Thyroid gland (tissue), 4 donors: ENCODE measurements around the gene SHD.
"Not testable (repeated sequence)": the region's sequence is repeated elsewhere in the genome, so short reads cannot be mapped to it uniquely, and the experiment has no call there.

Source experiments
- POLR2A ChIP-seq, 2 donors: fragments of 450-650 bp; IDR thresholded peaks; one replicate each; pipeline ENCODE4 v1.6.1; 2017; ENCODE audit warnings: antibody characterized with exemption in 2 of 2, mild to moderate bottlenecking in 2 of 2, moderate library complexity in 1 of 2
- TF ChIP-seq, protein P1 (sequence below), 6 experiments: fragments of 200-600 bp in 3 of 6; fragments of 450-650 bp in 3 of 6; sonication (generic) in 3 of 6; IDR thresholded peaks; one replicate each; pipeline ENCODE4 v1.5.1; 2016 to 2019; ENCODE audit warnings: antibody characterized with exemption in 6 of 6, mild to moderate bottlenecking in 2 of 6, inconsistent platforms in 1 of 6, moderate library complexity in 1 of 6

DNA sequence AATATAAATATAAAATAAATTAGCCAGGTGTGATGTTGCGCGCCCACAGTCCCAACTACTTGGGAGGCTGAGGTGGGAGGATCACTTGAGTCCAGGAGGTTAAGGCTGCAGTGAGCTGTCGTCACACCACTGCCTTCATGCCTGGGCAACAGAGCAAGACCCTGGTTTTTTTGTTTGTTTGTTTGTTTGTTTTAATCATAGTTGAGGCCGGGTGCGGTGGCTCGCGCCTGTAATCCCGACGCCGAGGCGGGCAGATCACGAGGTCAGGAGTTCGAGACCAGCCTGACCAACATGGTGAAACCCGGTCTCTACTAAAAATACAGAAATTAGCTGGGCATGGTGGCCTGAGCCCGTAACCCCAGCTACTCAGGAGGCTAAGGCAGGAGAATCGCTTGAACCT lies 41.6 kb upstream of the SHD start:
- TF ChIP-seq, protein P1, sequence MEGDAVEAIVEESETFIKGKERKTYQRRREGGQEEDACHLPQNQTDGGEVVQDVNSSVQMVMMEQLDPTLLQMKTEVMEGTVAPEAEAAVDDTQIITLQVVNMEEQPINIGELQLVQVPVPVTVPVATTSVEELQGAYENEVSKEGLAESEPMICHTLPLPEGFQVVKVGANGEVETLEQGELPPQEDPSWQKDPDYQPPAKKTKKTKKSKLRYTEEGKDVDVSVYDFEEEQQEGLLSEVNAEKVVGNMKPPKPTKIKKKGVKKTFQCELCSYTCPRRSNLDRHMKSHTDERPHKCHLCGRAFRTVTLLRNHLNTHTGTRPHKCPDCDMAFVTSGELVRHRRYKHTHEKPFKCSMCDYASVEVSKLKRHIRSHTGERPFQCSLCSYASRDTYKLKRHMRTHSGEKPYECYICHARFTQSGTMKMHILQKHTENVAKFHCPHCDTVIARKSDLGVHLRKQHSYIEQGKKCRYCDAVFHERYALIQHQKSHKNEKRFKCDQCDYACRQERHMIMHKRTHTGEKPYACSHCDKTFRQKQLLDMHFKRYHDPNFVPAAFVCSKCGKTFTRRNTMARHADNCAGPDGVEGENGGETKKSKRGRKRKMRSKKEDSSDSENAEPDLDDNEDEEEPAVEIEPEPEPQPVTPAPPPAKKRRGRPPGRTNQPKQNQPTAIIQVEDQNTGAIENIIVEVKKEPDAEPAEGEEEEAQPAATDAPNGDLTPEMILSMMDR (IDR thresholded peaks at IDR 0.05), result not testable (repeated sequence)
- TF ChIP-seq POLR2A (IDR thresholded peaks at IDR 0.05), result not testable (repeated sequence)
